Measurements from ENCODE around the gene STARD10. TPM values are rescaled to one million over a fixed set of nuclear protein-coding genes. Genes with fewer than 3 reads are reported as not detected.
"Not testable (repeated sequence)": the region's sequence is repeated elsewhere in the genome, so short reads cannot be mapped to it uniquely, and the experiment has no call there.

Gene STARD10
- total RNA-seq, 1 donor from 2014 or later = 28.7 TPM

DNA sequence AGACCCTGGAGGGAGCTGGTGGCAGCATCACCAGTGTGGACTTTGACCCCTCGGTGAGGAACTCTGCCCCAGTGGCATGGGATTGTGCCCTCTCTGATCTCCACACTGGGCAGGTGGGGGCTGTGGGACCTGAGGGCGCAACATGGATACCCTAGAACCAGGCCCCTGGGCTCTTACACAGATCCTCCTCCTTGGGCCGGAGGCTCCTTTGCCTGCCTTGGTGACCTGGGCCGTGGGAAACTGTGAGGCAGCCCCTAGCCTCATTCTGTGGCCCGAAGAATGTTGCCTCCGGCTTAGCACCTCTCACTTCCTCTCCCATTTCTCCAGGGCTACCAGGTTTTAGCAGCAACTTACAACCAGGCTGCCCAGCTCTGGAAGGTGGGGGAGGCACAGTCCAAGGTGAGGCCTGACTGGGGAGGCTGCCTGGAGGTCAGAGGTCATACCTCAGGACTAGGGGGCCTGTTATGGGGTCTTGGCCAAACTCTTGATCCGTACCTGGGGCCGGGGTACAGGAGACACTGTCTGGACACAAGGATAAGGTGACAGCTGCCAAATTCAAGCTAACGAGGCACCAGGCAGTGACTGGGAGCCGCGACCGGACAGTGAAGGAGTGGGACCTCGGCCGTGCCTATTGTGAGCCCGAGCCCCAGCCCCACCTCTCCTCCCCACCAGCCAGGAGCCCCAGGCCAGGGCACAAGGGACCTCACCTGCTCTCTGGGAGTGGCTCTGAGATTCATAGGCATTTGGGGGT lies 32.5 kb upstream of the STARD10 start:
- no peak for DNase-seq

DNA sequence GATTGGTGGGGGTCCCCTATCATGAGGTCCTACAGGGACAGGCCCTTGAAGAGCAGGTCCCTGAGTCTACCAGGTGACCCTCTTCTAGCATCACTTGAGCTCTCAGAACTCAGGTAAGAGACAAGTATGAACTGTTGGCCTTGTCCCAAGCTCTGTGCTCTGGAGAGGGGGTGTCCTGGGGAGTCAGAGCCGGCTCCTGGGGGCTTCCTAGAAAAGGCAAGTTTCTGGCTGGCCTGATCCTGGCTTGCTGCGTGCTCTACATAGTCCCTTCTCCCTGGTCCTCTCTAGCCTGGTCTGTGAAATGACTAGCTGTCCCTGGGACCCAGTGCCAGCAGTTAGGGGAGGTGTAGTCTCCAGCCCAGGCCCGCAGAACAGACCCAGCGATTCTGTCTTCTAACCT lies 31.8 kb upstream of the STARD10 start:
- no peak for DNase-seq

DNA sequence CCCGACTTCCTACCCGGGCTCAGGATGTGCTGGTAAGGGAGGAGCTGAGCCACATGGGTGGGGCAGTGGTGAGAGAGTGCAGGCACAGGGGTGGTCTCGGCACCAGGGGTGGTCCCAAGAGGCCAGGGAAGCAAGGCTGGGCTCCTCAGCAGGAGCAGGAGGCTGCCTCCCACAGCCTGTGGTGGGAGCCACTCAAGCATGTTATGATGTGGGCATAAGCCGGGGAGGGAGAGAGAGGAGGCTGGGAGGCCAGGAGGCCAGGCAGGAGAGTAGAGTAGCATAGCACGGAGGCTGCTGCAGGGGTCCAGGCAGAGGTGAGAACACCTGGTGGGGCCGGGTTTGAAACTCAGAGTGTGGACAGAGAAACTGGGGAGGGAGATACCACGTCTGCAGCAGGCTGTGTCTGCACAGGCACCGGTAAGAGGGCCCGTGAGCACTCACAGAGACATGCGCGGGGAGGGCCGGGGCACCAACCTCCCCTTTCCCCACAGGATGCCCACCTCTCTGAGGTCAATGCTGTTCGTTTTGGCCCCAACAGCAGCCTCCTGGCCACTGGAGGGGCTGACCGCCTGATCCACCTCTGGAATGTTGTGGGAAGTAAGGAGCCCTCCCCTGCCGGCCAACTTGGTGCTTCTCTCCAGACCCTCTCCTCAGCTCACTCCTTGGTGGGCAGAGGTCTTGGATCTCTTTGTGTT lies 31.1 kb upstream of the STARD10 start:
- DNase-seq = no peak

DNA sequence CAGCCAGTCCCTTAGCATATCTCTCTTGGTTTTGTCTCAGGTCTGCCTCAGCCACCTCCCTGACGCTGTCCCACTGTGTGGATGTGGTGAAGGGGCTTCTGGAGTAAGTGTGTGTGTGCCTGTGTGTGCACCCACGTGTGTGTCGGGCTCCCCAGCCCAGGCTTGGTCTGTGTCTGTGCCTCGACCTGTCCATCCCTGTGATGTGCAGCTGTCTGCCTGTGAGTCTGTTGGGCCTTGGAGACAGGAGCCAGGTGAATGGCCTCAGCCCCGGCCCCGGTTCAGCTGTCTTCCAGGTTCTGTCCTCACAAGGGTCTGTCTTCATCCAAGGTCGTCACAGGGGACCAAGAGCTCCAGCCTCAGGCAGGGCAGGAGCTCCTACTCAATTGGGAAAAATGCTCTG lies 30.2 kb upstream of the STARD10 start:
- DNase-seq = no peak

DNA sequence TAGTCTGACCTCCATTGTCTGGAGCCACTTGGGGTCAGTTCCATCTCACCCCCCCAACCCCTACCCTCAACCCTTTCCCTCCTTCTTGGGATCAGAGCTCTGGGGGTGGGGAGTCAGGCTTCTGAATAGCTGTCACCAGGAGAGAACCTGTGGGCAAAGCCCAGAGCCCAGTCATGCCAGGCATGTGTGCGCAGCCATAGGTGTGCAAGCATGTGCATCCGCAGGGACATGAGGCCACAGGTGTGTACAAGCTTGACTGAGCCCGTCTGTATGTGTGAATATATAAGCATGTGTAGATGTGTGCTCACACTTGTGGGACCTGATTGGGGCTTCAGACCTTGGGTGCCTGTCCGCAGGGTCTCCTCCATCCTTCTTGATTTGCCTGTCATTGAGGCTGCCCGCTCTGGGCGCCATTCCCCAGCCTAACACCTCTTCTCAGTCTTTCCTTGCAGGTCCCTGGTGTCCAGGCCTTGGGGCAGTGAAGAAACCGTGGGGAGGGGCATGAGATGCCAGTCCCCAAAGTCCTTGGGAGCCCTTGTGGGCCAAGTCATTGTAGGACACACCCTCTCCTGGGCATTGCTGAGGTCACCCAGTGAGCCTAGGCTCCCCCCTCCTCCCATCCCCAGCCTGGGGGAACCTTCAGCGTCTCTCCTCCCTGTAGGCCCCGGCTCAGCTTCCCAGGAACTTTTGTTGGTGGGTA lies 29.4 kb upstream of the STARD10 start:
- DNase-seq = no peak

DNA sequence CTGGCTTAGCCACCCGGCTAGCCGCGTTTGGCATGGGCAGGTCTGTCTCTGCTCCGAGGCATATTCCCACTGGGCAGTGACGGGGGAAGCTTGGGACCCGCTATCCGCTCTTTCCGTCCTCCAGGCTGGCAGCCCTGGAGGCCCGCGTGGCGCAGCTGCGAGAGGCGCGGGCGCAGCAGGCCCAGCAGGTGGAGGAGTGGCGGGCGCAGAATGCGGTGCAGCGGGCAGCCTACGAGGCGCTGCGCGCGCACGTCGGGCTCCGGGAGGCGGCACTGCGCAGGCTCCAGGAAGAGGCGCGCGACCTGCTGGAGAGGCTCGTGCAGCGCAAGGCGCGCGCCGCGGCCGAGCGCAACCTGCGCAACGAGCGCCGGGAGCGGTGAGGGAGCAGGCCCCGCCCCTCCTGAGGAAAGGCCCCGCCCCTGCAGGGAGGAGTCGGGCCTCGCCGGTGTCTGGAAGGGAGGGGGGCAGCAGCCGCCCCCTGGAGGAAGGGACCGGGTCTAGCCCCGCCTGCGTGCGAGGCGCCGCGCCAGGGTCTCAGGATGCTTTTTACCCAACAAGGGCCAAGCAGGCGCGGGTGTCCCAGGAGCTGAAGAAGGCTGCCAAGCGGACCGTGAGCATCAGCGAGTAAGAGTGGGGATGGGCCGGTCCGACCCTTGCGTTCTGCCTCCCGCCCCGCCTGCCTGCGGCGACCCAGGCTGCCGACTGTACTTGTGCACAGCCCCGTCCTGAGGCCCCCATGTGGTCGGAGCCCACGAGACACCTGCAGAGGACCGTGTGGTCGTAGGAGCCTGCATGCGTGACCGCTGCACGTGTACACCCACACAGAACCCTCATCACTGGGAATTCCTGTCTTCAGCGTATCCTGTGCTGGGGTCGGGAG lies 28.3 kb upstream of the STARD10 start:
- DNase-seq = peak; percentile 80

DNA sequence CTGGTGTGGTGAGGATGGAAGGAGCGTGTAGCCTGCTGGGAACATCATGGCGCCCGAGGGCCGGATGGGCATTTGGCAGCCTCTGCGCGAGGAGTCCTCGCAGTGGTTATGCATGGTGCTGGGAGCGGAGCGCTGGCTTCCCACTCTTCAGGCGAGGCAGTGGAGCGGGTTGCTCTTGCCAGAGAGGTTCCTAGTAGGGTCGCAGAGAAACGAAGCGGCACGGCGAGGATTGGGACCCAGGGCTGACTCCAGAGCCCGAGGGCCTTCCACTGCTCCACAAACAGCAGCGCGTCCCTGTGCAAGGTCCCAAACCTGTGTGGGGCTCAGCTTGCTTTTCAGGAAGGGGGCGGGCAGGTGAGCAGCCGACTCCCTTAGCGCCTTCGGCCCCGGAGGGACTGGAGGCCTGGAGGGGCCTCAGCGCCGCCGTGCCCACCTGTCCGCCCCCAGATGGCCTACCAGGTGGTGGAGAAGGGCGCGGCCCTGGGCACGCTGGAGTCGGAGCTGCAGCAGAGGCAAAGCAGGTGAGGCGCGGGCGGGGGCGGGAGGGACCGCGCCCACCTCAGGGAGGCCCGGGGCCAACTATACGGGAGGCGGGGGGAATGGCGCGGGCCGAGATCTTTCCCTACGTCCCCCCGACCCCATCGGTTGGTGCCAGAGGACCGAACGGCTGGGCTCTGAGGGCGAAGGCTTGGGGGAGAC lies 27.5 kb upstream of the STARD10 start:
- no peak for DNase-seq

DNA sequence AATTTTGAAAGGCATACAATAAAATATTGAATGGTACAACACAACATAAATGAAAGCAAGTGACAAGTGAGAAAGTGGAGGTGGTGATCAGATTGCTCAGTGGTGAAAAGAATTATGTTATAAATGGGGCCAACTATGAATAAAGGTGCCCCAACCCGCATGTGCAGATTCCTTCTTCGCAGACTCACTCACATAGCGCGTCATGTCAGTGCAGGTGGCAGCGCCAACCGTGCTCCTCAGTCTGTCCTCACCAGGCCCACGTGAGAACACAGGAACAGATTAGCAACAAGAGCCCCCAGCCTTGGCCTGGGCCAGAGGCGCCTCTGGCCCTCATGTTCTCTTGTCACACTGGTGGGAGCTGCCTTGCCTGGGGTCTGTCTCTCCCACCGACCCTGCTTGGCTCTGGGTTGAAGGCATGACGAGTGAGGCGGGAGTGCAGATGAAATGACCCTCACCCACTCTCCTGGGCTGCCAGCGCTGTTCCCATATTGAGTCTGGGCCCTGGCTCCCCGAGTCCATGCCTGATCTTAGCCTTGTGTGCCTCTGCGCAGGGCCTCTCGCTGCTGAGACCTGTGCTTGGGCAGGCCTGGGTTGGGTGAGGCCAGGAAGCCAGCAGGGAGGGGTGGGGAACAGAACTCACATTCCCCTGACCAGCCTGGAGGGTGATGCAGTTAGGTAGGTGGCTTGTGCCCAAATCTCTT lies 26.7 kb upstream of the STARD10 start:
- no peak for DNase-seq

DNA sequence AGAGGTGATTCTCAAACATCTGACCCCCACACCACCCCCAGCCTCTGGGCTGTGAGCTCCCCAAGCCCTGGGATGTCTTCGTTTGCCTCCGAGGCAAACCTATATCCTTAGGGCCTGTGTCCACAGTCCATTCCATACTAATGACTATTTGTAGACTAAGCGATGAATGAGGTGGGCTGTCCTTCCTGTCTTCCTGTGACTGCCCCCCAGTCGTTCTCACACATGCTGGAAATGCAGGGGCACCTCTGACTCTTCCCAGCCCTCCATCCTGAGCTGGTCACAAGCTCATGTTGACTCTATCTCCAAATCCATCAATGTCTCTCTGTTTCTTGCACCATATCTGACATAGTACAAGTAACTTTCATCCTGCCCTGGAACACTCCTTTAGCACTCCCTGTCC lies 25.1 kb upstream of the STARD10 start:
- no peak for DNase-seq

DNA sequence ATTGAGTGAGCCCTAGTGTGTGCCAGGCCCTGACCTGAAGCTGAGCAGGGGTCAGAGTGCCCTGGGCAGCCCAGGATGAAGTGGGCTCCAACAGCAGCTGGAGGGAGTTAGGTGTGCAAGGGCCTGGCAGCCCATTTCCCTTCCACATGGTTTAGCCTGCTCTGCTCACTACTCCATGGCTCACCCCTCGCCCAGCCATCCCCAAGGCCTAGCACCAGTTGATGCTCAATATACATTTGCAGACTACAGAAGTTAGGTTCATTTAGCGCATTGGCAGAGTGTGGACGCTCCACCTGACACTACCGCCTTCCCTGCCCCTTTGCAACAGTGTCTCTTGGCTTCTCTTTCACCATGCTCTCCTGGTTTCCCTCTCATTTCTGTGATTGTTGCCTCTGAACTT lies 24.1 kb upstream of the STARD10 start:
- DNase-seq = no peak

DNA sequence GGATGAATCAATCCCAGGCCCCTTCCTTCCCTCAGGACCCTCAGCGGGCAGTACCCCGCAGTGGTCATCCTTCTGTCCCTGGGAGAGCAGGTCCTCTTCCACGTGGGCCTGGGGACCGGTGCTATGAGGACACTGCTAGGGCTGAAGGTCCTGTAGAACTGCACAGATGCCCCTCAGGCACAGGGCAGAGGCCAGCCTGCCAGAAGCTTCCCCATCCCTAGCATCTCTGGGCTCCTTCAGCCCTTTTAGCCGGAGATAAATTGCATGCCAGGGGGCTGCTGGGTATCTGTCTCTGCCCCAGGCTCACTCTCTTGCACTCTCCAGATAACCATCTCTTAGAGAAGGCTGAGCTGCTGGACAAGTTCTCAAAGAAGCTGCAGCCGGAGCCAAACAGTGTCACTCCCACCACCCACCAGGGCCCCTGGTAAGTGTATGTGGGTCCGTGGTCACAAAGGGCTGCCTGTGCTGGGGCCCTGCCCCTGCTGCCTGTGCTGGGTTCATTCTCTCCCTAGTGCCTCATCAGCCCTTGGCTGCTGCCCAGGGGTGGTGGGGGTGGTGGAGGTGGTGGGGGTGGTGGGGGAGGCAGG lies 22.6 kb upstream of the STARD10 start:
- DNase-seq = no peak

DNA sequence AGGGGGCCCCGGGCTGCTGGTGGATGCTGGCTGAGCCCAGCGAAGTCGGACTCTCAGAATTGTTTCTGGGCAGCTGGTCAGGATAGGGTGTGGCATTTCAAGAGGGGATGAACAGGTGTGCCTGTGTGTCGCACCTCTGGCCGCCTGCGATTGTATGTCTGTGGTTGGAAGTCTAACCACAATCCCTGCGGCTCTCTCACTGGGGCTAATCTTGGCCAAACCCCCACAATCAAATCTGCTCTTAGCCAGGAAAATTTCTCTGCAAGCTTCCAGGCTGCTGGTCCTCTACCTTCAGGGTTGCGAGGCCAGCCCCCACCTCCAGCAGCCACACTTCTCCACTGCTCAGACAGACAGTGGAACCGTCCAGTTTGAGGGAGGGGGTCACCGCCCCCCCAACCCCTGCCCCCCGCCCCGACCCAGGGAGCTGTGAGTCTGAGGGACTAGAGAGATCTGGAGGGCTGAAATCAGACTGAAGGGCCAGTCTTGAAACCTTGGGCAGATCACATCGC lies 21.3 kb upstream of the STARD10 start:
- no peak for DNase-seq

DNA sequence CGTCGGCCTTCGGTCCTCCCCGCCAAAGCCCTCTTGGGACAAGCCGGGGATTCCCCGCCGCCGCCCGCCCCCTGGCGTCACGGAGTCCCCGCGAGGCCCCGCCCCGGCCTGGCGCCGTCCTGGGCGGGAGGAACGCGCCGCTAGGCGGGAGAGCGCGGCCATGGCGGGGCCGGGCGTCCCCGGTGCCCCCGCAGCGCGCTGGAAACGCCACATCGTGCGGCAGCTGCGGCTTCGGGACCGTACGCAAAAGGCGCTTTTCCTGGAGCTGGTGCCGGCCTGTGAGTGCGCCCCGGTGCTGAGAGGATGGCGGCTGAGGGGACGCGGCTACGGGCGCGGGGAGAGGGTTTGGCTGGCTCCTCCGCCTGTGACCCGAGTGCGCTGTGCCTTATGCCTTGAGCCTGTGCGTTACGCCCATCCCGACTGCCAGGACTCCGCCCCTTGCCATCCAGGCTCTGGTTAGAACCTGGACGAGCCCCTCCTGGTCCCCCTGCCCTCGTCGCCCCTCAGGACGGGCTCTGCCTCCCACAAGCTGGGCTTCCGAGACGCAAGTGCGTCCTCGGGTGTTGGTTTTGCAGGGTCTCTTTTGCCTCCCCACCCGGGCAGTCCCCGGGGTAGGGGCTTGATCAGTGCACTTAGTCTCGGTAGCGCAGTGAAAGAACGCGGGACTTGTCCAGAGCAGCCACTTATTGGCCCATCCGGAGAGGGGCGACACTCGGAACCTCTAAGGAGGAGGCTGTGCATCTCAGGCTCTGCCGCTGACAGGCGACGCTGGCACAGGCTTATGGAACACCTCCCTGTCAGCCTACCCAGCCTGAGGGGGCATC lies 20.7 kb upstream of the STARD10 start, which contains the start of gene ATG16L2:
Gene ATG16L2, plus strand, starts transcription at position 126 of the 824 bp plus-strand sequence. Its CDS starts 35 bp downstream, at position 161.
- peak; percentile 75 for DNase-seq

DNA sequence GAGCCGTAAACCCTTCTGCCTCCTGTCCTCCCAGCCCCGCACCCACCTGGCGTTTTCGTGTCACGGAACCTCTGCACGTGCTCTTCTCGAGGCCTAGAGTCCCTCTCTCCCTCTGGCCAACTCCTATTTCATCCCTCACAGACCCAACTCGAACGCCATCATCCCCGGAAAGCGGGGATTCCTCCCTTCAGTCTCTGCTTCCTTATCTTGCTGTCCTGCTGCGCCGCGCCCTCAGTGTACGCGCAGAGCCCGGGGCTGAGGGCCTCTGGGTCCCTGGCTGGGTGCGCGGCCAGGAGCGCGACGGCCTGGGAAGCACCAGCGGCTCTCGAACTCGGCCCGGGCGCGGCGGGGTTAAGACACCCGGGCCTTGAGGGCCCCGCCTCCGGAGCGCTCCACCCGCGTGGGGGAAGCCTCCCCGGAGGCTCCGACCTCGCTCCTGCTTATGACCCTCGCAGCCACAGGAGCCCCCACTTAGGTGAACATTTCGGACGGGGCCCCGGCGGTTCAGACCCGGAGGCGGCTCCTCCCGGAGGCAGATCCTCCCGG lies 20.0 kb upstream of the STARD10 start:
- DNase-seq = no peak

DNA sequence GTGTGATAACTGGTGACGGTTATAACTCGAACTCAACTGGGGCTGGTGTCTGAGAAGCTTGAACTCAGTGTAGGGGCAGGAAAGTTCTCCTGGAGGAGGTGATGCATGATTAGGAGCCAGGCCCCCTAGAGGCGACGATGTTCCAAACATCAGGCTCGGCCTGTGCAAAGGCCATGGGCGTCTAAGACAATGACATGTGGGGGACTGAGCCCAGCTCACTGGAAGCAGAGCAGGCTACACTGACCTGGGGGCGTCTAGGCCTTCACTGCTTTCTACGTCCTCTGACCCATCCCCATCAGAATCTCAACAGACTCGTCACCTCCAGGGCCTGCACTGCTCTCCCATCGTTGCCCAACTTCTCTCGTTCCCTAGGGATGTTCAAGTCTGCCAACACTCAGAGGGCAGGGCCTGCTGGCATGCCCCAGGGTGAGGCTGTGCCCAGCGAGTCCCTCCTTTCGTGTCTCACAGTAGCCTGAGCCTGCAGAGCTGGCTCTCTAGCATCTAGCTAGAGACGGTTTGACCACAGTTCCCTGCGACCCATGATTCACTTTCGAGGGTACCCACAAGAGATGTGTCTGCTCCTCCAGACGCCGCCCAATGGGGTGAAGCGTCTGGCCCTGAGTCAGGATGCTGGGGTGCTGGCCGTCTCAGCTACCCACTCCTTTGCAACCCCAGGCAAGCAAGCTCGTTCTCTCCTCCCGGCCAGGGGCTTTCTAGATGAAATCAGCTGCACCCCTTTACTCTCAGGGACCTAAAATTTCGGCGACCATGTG lies 19.3 kb upstream of the STARD10 start:
- DNase-seq = no peak

DNA sequence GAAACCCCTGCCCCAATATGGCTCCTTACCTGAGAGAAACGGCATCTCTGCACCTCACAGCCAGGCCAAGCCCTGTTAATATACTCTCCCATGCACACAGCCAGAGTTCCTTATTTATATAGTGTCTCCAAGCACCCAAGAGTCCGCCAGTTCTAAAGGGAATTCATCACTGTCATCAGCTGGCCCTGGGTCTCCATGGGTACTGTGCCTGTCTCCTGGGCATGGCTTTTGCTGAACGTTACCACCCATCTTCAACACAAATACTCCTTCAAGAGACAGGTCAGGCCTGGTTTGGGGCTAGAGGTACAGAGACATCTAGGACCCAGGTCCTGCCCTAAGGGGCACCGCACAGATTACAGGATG lies 18.7 kb upstream of the STARD10 start:
- DNase-seq = no peak

DNA sequence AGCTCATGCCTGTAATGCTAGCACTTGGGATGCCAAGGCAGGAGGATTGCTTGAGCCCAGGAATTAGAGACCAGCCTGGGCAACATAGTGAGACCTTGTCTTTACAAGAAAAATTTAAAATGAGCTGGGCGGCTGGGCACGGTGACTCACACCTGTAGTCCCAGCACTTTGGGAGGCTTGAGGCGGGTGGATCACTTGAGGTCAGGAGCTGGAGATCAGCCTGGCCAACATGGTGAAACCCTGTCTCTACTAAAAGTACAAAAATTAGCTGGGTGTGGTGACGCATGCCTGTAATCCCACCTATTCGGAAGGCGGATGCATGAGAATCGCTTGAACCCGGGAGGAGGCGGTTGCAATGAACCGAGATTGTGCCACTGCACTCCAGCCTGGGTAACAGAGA lies 17.8 kb upstream of the STARD10 start:
- DNase-seq = not testable (repeated sequence)

DNA sequence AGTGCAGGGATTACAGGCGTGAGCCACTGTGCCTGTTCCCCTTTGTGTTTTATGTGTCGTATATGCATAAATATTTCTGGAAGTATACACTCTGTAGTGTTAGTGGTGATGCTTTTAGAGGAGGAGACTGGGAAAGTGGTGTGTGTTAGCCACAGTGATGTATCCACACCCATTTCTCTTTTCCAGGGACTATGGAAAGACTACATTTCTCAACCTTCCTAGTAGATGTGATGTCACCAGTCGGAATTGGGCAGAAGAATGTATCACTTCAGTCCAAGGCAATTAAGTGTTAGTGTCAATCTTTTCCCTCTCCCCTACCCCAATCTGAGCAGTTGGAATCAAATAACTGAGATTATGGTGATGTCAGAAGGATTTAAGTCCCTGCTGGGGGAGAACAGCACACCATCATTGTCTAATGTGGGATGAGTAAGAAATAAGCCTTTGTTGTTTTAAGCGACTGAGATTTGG lies 14.5 kb upstream of the STARD10 start:
- no peak for DNase-seq

Data from skin of body (tissue), 2 donors.